ENCODE results near the gene HPRT1.

GRCh38 chrX:134431894-134432293, 28.1 kb upstream of the HPRT1 start:
- no peak for TF ChIP-seq CTCF (IDR thresholded peaks at IDR 0.05 in 4 of 5, conservative IDR thresholded peaks at IDR 0.05 in 1 of 5)
- no peak for TF ChIP-seq POLR2A (IDR thresholded peaks at IDR 0.05)
